Measurements from ENCODE around the gene FECH. TPM values are rescaled to one million over a fixed set of nuclear protein-coding genes. Genes with fewer than 3 reads are reported as not detected.

The FECH gene
- total RNA-seq, 1 donor from 2014 or later = 19.9 TPM

DNA sequence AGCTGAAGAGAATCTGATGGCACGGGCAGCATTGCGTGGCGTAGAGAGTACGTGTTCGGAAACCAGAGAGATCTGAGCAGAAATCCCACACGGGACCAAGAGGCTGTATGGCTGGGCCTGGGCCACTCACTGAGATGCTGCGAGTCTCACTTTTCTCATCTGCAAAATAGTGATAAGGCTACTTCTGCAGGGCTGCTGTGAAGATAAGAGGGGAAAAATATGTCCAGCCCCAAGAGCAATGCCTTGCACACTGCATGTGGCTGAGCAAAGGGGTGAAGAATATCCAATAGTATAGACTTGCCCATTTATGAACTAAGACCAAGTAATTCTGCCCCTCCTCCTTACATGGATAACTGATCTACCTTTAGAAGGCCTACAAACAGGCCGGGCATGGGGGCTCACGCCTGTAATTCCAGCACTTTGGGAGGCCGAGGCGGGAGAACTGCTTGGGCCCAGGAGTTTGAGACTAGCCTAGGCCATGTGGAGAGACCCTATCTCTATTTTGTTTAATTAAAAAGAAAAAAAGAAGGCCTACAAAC is 3.1 kb downstream of the FECH start:
- no peak for DNase-seq (ENCODE audit: low spot score)

DNA sequence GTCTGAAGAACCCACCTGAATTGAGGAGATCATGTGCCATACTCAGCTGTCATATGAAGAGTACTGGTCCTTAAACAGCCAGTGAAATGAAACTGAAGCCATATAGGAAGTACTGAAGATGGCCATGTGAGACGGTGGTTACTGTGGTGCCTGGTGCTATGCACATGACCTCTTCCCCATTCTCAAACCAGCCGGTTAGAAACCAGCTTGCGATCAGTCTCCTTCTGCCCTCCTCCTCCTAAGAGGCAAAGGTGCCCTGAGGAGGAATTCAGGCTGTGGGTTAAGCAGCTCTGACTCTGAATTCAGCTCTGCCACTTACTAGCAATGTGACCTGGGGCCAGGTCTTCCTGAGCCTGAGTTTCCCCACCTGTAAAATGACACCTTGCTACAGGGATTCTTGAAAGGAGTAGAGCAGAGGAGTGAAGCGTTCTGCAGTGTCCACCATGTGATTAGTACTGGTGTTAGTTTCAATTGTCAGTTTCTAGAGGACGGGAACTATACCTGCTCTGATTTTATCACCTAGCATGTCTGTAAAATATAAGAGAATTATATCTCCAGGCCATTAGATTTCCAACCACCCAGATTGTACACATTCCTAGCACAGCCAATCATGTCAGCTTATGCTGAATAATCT is 5.1 kb downstream of the FECH start:
- DNase-seq (ENCODE audit: low spot score) = no peak

- no peak for DNase-seq (ENCODE audit: low spot score)
These were observed 6.6 kb downstream of the FECH start for GRCh38 chr18:57579934-57580333.

DNA sequence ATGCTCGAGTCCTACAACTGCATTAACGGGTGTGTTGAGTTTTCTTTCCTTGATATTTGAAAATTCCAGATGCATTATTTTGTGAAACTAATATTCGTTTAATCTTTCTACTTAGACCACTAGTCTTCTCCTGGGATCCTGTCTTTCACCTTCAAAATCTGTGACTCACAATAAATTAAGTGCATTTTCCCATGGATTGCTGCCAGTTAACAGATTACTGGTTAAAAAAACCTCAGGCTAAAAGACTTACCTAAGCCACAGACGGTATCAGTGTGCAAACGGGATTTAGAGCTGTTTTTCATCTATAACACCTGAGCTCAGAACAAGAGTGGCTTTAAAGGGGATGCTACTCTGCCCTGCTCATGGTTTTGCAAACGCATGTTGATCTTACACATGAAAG is 10.2 kb downstream of the FECH start:
- no peak for DNase-seq (ENCODE audit: low spot score)

DNA sequence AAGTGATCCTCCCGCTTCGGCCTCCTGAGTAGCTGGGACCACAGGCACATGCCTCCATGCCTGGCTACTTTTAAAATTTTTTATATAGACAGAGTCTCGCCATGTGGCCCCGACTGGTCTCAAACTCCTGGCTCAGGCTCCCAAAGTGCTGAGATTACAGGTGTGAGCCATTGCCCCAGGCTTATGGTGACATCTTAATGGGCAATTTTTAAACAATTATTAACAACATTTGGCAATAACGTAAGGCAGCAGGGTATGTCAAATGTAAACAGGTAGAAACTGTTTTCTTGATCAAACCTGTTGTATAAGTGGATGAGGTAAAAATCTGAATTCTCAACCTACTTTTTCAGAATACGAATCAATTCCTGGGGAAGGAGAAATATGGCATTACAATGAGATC is 11.0 kb downstream of the FECH start:
- DNase-seq (ENCODE audit: low spot score) = no peak

DNA sequence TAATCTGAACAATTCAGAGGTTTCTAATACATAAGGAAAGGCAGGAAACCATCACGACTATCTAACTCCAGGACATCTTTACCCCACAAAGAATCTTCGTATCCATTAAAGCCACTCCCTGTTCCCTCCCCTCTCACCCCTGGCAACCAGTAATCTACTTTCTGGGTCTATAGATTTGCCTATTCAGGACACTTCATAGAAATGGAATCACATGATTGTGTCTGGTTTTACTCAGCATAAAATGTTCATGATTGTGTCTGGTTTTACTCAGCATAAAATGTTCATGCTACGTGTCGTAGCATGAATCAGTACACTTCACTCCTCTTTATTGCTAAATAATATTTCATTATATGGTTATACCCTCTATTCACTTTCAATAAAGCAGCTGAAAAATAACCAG is 11.6 kb downstream of the FECH start:
- DNase-seq (ENCODE audit: low spot score) = no peak

GRCh38 chr18:57570162-57570561 is 16.3 kb downstream of the FECH start:
- no peak for DNase-seq (ENCODE audit: low spot score)

- no peak for DNase-seq (ENCODE audit: low spot score)
These were observed 17.4 kb downstream of the FECH start for GRCh38 chr18:57569133-57569532.

GRCh38 chr18:57561728-57562423 is 24.6 kb downstream of the FECH start:
- no peak for DNase-seq (ENCODE audit: low spot score)

DNA sequence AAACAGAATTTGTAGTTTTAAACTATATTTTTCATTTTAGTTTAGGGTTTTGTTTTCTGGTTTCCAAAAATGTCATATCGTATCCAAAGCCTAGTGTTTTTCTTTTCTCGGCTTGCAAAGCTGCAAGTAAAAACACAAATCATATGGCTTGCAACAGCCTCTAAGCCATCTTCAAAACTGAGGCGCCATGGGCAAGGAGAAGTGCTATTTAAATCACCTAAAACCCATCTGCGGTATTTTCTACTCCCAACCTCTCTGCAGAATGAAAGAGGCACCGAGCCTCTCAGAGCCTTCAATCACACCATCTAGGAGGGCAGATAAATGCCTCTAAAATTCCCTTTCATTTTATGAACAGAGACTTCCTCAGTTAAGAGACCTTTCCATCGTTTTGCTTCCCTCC is 25.2 kb downstream of the FECH start:
- DNase-seq (ENCODE audit: low spot score) = no peak

DNA sequence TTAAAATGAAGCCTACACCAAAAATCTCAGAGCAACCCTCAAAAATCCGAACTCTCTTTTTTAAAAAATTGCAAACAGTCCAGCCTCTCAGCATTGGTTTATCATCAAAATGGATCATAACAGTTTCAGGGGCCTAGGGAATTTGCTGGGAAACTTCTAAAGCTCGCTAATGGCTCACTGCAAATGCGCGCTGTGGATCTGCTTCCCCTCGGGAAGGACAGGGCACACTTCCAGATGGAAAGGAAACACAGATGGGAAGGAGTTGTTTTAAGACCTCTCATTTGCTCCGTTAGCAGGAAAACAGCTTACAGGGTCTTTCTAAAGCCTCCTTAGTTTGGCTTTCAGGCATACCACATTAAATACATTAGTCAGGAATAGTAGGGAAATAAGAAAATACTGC is 27.2 kb downstream of the FECH start:
- no peak for DNase-seq (ENCODE audit: low spot score)

DNA sequence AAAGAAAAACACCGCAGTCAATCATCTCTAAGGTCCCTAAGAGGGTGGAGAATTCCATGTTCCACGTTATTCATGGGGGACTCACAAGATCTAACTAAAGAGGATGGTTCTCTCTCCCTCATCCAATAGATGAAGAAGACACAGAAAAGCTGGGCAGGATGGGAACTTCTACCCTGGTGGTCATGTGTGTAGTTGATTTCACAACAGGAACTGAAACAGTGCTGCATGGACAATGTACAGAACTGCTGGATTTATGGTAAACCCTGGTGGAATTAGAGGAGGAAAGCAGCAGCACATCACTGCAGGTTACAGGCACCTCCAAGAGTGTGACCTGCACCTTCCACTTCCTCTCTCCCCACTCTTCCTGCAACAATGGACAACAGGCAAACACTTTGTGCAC is 31.4 kb downstream of the FECH start:
- DNase-seq (ENCODE audit: low spot score) = no peak

- DNase-seq (ENCODE audit: low spot score) = no peak
These were observed 36.0 kb downstream of the FECH start for GRCh38 chr18:57550510-57550909.

DNA sequence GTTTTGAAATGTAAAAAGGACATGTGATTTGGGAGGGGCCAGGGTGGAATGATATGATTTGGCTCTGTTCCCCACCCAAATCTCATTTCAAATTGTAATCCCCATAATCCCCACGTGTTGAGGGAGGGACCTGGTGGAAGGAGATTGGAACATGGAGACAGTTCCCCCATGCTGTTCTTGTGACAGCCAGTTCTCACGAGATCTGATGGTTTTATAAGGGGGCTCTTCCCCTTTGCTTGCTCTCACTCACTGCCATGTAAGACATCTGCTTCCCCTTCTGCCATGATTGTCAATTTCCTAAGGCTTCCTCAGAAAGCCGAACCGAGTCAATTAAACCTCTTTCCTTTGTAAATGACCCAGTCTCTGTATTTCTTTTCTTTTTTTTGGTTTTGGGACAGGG is 39.2 kb downstream of the FECH start:
- DNase-seq (ENCODE audit: low spot score) = no peak

DNA sequence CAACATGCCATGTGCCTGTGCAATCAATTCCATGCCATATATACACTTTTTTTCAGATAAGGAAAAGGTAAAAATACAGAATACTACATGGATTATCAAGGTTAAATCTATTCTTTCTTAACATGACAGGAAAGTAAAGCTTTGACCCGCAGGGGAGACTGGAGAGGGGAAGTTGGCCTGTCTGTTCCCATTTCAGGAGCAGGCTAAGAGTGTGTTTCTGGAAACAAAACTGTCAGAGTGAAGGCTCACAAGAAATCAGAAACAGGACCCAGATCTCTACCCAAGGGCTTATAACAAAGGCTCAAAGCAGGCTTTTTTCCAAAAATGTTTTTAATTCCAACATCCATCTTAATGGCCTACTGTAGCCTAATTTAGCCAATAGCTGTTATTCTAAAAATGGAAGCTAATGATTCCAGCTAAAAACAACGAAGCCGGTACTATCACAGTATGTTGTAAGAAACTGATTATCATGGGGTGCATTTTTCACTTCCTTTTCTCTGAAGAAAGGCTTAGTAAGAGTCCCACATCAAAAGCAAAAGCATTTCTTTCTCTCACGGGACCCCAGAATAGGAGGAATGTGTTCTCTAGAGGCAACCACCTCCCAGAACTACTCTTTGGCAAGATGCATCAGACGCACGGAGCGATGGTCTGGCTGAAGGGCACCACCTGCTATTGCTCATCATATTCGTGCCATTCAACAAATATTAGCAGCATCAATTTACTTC is 41.4 kb downstream of the FECH start:
- DNase-seq (ENCODE audit: low spot score) = no peak

GRCh38 chr18:57543560-57543959 is 42.9 kb downstream of the FECH start:
- DNase-seq (ENCODE audit: low spot score) = no peak

DNA sequence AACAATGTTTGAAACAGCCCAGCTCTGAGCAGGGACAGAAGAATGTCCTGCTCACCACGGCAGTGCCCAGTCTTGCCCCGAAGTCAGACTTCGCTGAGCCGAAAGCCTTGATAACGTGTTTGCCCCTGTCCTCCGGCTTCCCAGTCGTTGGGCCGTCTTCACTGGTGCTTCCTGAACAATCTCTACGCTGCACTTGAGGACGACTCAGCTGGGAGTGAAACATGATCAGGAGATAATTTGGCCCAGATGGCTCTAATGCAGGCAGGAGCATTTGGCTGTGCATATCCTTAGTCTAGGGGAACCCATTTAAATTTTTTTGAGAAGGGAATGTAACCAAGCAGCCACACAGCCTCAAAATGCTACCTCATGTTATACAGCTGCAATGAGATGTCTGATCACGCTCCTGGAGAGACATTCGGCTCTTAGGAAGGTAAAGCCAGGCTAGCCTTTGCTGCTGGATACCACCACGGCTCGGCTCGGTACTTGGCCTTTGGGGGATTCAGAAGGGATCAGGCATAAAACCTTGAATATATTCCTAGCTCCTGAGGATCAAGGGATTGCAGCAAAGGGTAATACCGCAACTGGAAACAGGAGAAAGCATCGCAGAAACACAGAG is 43.6 kb downstream of the FECH start:
- no peak for DNase-seq (ENCODE audit: low spot score)

DNA sequence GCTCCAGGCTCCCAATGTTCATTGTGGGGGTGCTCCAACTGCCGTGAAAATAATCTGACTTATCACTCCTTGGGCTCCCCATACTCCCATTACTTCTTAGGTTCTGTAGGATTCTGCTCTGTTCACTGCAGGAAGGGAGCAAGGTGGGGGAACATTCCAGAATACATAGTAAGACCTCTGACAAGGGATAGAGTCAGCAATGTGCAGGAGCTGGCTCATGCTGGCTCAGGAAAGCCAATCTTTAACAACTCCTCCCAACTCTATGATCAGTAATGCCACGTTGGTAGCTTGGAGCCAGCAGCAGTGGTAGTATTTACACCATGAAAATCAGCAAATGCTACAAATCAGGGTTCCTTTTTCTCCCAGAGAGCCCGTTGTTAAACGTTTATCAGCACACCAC is 44.4 kb downstream of the FECH start:
- no peak for DNase-seq (ENCODE audit: low spot score)

DNA sequence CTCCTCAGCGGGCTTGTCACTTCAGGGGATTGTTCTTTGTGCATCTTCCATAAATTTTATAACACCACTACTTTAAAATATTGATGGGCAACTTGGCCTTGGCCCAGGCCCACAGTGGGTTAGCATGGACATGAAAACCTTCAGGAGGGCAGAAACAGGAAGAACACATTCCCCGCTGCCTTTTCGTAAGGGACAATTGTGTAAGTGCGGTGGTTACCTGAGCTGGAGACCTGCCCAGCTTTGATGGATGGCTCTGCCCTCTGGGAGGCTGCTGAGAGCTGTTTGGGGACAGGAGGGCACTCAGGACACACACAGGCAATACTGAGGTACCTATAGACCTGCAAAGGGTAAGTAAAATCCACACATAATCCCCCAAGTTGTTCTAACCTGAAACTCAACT is 46.8 kb downstream of the FECH start:
- no peak for DNase-seq (ENCODE audit: low spot score)

GRCh38 chr18:57538614-57539013 is 47.9 kb downstream of the FECH start:
- no peak for DNase-seq (ENCODE audit: low spot score)

GRCh38 chr18:57534511-57534909 is 52.0 kb downstream of the FECH start:
- no peak for DNase-seq (ENCODE audit: low spot score)
